Retinal pigment epithelial cell (primary cell): ENCODE data around the gene PROSER1.

Source experiments
- DNase-seq: peaks from one replicate; pipeline ENCODE4 v3.0.0-alpha.2; 2010; ENCODE audit warnings: low read depth
- H3K4me3 ChIP-seq: 2 replicates; pipeline ENCODE4 v1.5.1; 2011; ENCODE audit warnings: mild to moderate bottlenecking, low read length, control low read depth, moderate library complexity
- CTCF ChIP-seq: conservative IDR thresholded peaks from 2 replicates; pipeline ENCODE4 v1.5.1; 2011; ENCODE audit warnings: low read depth, low read length, control low read depth, inconsistent platforms

The PROSER1 gene

DNA sequence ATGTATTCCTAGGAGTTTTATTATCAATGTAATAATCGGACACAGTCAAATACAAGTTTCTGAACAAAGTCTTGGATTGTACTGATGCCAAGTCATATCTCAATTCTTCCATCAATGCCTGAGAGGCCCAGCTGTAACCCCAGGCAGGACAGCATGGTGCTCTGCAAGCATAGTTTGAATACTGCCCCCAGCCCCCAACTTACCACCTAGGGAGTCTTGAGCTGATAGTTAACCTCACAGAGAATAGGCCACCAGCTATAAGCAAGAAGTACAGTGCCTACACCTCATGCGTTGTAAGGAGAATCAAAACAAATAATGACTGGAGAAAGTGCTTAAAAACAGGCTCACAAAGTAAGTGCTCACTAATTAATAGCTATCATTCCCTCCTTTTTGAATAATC, 2.7 kb downstream of the PROSER1 start:
- DNase-seq = no peak
- TF ChIP-seq CTCF = no peak
- peak overlapping the region; percentile 94 for H3K4me3 ChIP-seq

DNA sequence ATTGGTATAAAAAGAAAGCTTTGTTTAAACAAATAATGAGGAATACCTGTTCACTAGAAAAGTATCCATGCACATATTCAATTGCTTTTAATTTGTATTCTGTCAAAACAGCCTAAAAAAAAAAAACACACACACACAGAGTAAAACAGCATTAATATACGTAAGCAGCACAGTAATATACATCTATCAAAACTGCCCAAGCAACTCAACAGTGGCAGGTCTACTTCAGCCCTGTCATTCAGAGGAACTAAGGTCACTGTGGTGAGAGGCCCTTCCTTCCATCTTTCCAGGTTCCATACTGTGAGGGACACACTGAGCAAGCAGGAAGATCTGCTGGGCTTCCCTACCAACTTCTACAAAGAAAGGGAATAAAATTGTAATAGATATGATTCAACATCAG, 3.8 kb downstream of the PROSER1 start:
- TF ChIP-seq CTCF = no peak
- DNase-seq = no peak
- no peak overlapping the region for H3K4me3 ChIP-seq

DNA sequence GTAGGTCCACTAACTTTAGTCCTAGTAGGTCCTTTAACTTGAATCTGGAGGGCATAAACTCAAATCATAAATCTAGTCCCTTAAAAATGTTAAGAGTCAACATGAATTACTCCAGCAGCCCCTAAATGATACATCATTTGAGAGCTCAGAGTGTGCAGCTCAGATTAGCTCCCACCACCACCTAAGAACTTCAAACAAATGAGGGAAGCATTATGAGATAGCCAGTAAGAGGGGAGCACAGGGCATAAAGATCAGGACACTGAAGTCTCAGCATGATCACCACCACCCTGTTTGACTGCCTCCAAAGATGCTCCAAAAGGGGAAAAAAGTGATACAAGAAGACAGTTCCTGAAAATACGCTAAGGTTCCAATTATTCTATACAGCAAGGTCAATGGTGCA, 5.7 kb downstream of the PROSER1 start:
- no peak for DNase-seq
- no peak overlapping the region for H3K4me3 ChIP-seq
- TF ChIP-seq CTCF = no peak

DNA sequence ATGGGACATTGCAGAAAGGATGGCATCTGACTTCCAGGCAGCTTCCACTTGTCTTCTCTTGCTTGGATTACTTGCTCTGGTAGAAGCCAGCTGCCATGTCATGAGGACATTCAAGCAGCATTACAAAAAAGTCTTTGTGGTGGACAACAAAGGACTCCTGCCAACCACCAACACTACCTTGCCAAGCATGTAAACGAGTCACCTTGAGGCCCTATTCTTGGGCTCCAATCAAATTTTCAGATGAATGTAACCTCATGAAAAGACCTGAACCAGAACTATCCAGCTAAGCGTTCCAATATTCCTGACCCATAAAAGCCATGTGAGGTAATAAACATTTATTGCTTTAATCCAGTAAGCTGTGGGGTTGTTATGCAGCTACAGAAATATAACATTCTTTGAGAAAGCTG, 12.5 kb downstream of the PROSER1 start:
- TF ChIP-seq CTCF = no peak
- no peak overlapping the region for H3K4me3 ChIP-seq
- no peak for DNase-seq

DNA sequence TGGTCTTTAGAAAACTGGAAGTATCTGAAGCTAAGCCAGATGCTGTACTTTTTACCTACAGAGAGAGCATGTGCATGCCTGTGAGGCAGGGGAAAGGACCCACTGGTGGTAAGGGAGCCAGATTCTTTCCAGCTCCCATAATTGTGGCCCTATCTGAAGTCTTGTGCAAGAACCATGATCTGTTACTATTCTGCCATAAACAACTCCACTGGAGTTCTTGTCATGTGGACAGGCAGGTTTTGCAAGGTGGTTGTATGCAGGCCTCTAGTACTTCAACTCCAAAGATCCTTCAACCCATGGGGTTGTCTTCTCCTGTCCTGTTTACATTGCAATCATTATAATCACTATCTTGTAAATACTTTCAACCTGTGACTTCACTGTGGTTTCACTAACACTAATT, 14.1 kb downstream of the PROSER1 start:
- DNase-seq = no peak
- TF ChIP-seq CTCF = no peak
- H3K4me3 ChIP-seq = no peak overlapping the region

DNA sequence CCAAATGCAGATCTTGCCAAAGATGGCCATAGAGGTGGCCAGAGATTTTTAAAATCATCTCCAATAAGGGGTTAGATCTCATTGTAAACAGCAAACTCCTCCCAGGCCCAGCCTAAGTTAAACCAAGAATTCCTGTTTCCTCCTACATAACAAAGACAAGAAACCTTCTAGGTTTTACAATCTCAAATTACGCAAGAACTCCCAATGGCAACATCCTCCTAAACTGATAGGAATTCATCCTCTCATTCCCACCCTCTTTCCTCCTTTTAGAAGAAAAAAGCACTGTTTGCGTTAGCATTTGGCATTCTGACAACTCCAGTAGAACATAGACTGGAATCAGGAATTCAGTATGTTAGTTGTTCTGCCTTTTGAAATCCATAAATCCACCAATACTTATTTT, 14.6 kb downstream of the PROSER1 start:
- DNase-seq = no peak
- no peak for TF ChIP-seq CTCF

DNA sequence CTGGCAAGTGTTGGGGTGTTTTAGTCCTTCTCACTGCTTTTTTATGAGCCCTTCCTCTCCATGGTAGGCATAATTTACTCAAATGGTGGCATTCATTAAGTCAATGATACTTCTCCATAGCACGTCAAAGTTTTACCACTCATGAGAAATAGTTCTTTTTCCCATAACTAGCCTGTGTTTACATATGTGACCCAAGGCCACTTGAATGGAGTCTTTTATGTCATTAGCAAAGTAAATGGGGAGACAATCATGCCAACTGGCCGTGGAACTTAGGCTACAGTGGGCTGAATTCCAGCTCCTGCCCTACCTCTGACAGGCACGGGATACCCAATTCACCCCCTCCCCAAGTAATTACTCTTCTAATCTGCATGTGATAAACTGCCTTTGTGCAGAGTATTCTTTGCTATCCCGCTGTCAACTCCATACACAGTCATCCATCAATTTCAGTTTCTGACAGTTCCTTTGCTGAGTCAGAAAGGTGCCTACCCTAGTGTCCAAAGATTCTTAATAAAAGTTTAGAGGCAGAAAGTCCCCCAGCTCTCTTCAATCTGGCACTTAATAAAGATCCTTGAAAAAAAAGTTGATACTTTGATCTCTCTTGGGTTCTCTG, 16.9 kb downstream of the PROSER1 start:
- no peak for TF ChIP-seq CTCF
- DNase-seq = no peak
- no peak overlapping the region for H3K4me3 ChIP-seq

More for the DNA sequence above, 14.6 kb downstream of the PROSER1 start:
- no peak overlapping the region for H3K4me3 ChIP-seq
